ENCODE data around the gene DPP6.

DNA sequence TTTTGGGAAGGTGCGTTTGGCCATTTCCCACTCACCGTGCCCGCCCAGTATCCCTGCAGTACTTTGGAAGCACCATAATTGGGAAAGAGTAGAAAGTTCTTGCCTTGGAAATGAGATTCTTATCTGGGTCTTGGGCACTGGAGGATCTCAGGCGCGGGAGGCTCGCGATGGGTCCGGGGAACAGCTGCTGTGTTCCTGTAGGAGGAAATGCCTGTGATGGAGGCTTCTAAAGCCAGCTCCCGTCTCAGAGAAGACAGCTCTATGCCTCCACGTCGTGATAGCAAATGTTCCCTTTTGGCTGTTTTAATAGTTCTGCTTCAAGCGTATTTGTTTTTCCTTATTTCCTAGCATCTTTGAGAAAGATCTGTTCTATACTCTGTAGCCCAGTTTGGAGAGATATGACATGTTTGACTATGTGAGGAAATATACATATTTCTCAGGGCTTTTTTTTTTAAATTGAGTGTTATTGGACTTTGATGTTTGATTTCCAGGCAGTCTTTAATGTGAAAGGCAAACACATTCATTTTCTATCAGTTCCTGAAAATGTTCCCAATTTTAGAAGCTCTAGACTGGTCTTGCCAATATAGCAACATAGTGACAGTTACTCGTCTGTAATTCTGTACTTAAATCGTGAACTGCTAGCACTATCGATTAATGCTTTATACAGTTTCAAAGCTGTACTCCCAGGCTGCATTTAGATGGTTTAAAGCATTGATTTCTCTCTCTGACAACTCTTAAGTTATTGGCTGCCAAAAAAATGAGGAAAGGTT is 280.8 kb downstream of the DPP6 start:
- TF ChIP-seq POLR2A (IDR thresholded peaks at IDR 0.05) (no peak), CTCF (IDR thresholded peaks at IDR 0.05 in 4 of 5, conservative IDR thresholded peaks at IDR 0.05 in 1 of 5) (no peak)
